Measurements from ENCODE around the gene BFSP2. TPM values are rescaled to one million over a fixed set of nuclear protein-coding genes. Genes with fewer than 3 reads are reported as not detected.

The BFSP2 gene
- total RNA-seq, 4 donors from 2014 or later: not detected

- Histone ChIP-seq H3K27ac (no peak overlapping the region), H3K4me3 (no peak overlapping the region), H3K9me3 (no peaks in the 10 kb centered on the region), H3K4me1 (no peaks in the 10 kb centered on the region), H3K27me3 (no peaks in the 10 kb centered on the region), H3K36me3 (no peaks in the 10 kb centered on the region)
- intact Hi-C loops (cut with DNase I; ENCODE audit: low total_unique reads): no loop called here
- no peak for DNase-seq
- no peak for TF ChIP-seq CTCF (IDR thresholded peaks at IDR 0.05)
- no peak for TF ChIP-seq POLR2A (IDR thresholded peaks at IDR 0.05)
Observed at GRCh38 chr3:133461291-133461690, 61.4 kb downstream of the BFSP2 start.

- Histone ChIP-seq H3K27me3 (no peaks in the 10 kb centered on the region), H3K36me3 (no peaks in the 10 kb centered on the region), H3K9me3 (no peaks in the 10 kb centered on the region), H3K4me3 (no peak overlapping the region), H3K4me1 (no peaks in the 10 kb centered on the region), H3K27ac (no peak overlapping the region)
- no peak for TF ChIP-seq POLR2A (IDR thresholded peaks at IDR 0.05)
- TF ChIP-seq CTCF (IDR thresholded peaks at IDR 0.05): no peak
- no peak for DNase-seq
- intact Hi-C loops (cut with DNase I; ENCODE audit: low total_unique reads): no loop called here
Observed at GRCh38 chr3:133463347-133463860, 63.5 kb downstream of the BFSP2 start.

- no peak overlapping the region for H3K27ac ChIP-seq
Observed at GRCh38 chr3:133464573-133464972, 64.7 kb downstream of the BFSP2 start.

GRCh38 chr3:133466531-133467386 lies 66.9 kb downstream of the BFSP2 start:
- H3K9me3 ChIP-seq: no peaks in the 10 kb centered on the region
- H3K4me1 ChIP-seq: no peaks in the 10 kb centered on the region
- no peaks in the 10 kb centered on the region for H3K27me3 ChIP-seq
- H3K4me3 ChIP-seq: no peak overlapping the region
- no peak for TF ChIP-seq CTCF (IDR thresholded peaks at IDR 0.05)
- TF ChIP-seq POLR2A (IDR thresholded peaks at IDR 0.05): no peak
- intact Hi-C loops (cut with DNase I; ENCODE audit: low total_unique reads): no loop called here
- H3K27ac ChIP-seq: no peak overlapping the region
- H3K36me3 ChIP-seq: no peaks in the 10 kb centered on the region
- DNase-seq: no peak

More at GRCh38 chr3:133464573-133464972, 64.7 kb downstream of the BFSP2 start:
- no peaks in the 10 kb centered on the region for H3K36me3 ChIP-seq
- H3K9me3 ChIP-seq: no peaks in the 10 kb centered on the region
- no peaks in the 10 kb centered on the region for H3K4me1 ChIP-seq
- no peak for DNase-seq
- no peak overlapping the region for H3K4me3 ChIP-seq
- intact Hi-C loops (cut with DNase I; ENCODE audit: low total_unique reads): no loop called here
- no peak for TF ChIP-seq CTCF (IDR thresholded peaks at IDR 0.05)
- no peak for TF ChIP-seq POLR2A (IDR thresholded peaks at IDR 0.05)
- no peaks in the 10 kb centered on the region for H3K27me3 ChIP-seq

- intact Hi-C loops (cut with DNase I; ENCODE audit: low total_unique reads): no loop called here
- Histone ChIP-seq H3K27ac (no peak overlapping the region), H3K4me1 (no peaks in the 10 kb centered on the region), H3K27me3 (no peaks in the 10 kb centered on the region), H3K36me3 (no peaks in the 10 kb centered on the region), H3K9me3 (no peaks in the 10 kb centered on the region), H3K4me3 (no peak overlapping the region)
- TF ChIP-seq CTCF (IDR thresholded peaks at IDR 0.05) (no peak), POLR2A (IDR thresholded peaks at IDR 0.05) (no peak)
- no peak for DNase-seq
Observed at GRCh38 chr3:133467780-133468179, 67.9 kb downstream of the BFSP2 start.
